HG03095 (cell line): ENCODE results near the gene KLF9.

ENCODE experiments used
- ATAC-seq: cut with Tn5 transposase; IDR thresholded peaks from one replicate; pipeline ENCODE4 v1.9.1; 2021; ENCODE audit warnings: moderate library complexity; ENCODE audit not compliant: unreplicated experiment

Gene KLF9

GRCh38 chr9:70367305-70367930, 47.0 kb downstream of the KLF9 start:
- ATAC-seq = no peak

GRCh38 chr9:70363760-70364159, 50.7 kb downstream of the KLF9 start:
- no peak for ATAC-seq

- ATAC-seq = no peak
Measured at GRCh38 chr9:70362952-70363351, 51.5 kb downstream of the KLF9 start.

GRCh38 chr9:70355801-70356200, 58.7 kb downstream of the KLF9 start:
- ATAC-seq = no peak

- no peak for ATAC-seq
Measured at GRCh38 chr9:70352802-70353201, 61.7 kb downstream of the KLF9 start.

- no peak for ATAC-seq
Measured at GRCh38 chr9:70352356-70352755, 62.1 kb downstream of the KLF9 start.

GRCh38 chr9:70347046-70347445, 67.4 kb downstream of the KLF9 start:
- ATAC-seq = no peak

GRCh38 chr9:70340572-70340971, 73.9 kb downstream of the KLF9 start:
- no peak for ATAC-seq
